NCI-H1105 (cell line): Measurements from ENCODE around the gene GRAMD1A.
"Not testable (repeated sequence)": the region's sequence is repeated elsewhere in the genome, so short reads cannot be mapped to it uniquely, and the experiment has no call there.

ENCODE experiments used
- DNase-seq: peaks from one replicate; lab custom pipeline; 2025; lab: John Stamatoyannopoulos, UW

The GRAMD1A gene

GRCh38 chr19:35021016-35021415 is 20.9 kb downstream of the GRAMD1A start:
- no peak for DNase-seq

- DNase-seq: no peak
Measured at GRCh38 chr19:35021596-35021995, 21.5 kb downstream of the GRAMD1A start.

GRCh38 chr19:35022460-35022859 is 22.3 kb downstream of the GRAMD1A start:
- DNase-seq: no peak

GRCh38 chr19:35023428-35023827 is 23.3 kb downstream of the GRAMD1A start:
- DNase-seq: no peak

GRCh38 chr19:35024095-35024494 is 24.0 kb downstream of the GRAMD1A start:
- no peak for DNase-seq

GRCh38 chr19:35025969-35026368 is 25.8 kb downstream of the GRAMD1A start:
- no peak for DNase-seq

- DNase-seq: no peak
Measured at GRCh38 chr19:35026418-35026817, 26.3 kb downstream of the GRAMD1A start.

GRCh38 chr19:35027009-35027408 is 26.9 kb downstream of the GRAMD1A start:
- no peak for DNase-seq

GRCh38 chr19:35027851-35028599 is 27.9 kb downstream of the GRAMD1A start:
- DNase-seq: no peak

- DNase-seq: not testable (repeated sequence)
Measured at GRCh38 chr19:35028600-35028885, 28.4 kb downstream of the GRAMD1A start.

- DNase-seq: not testable (repeated sequence)
Measured at GRCh38 chr19:35029275-35029736, 29.2 kb downstream of the GRAMD1A start.

- no peak for DNase-seq
Measured at GRCh38 chr19:35029737-35030256, 29.7 kb downstream of the GRAMD1A start.

- peak; percentile 38 for DNase-seq
Measured at GRCh38 chr19:35030257-35031071, 30.3 kb downstream of the GRAMD1A start, which contains the start of gene SCN1B. Gene SCN1B (plus strand): TSS chr19:35030470. CDS start chr19:35030821, 351 bp downstream.

GRCh38 chr19:35031072-35031881 is 31.2 kb downstream of the GRAMD1A start:
- no peak for DNase-seq

- no peak for DNase-seq
Measured at GRCh38 chr19:35032356-35032865, 32.3 kb downstream of the GRAMD1A start.

- no peak for DNase-seq
Measured at GRCh38 chr19:35033067-35034004, 33.2 kb downstream of the GRAMD1A start.

GRCh38 chr19:35034005-35034502 is 33.9 kb downstream of the GRAMD1A start:
- DNase-seq: no peak

- DNase-seq: no peak
Measured at GRCh38 chr19:35034588-35035382, 34.7 kb downstream of the GRAMD1A start.

GRCh38 chr19:35037716-35038622 is 37.8 kb downstream of the GRAMD1A start:
- DNase-seq: no peak
